IPS DF 6.9 (cell line): ENCODE data around the gene DGCR2.
"Not testable (repeated sequence)": the region's sequence is repeated elsewhere in the genome, so short reads cannot be mapped to it uniquely, and the experiment has no call there.

Experiments used
- DNase-seq: peaks from one replicate; pipeline ENCODE4 v3.0.0-alpha.2; 2013; ENCODE audit warnings: low read depth, low spot score
- H3K27ac ChIP-seq: one replicate; pipeline ENCODE4 v1.5.1; 2013; ENCODE audit warnings: low read length, control low read depth
- H3K27me3 ChIP-seq: 2 replicates; pipeline ENCODE4 v1.6.1; 2013; ENCODE audit warnings: mild to moderate bottlenecking, low read length; ENCODE audit not compliant: control insufficient read depth, insufficient read depth
- H3K36me3 ChIP-seq: 2 replicates; pipeline ENCODE4 v1.6.1; 2013; ENCODE audit warnings: low read length; ENCODE audit not compliant: control insufficient read depth, insufficient read depth
- H3K4me1 ChIP-seq: 2 replicates; pipeline ENCODE4 v1.6.1; 2013; ENCODE audit warnings: low read length; ENCODE audit not compliant: control insufficient read depth, insufficient read depth
- H3K4me3 ChIP-seq: 2 replicates; pipeline ENCODE4 v1.5.1; 2013; ENCODE audit warnings: mild to moderate bottlenecking, low read length
- H3K9me3 ChIP-seq: 2 replicates; pipeline ENCODE4 v1.6.1; 2013; ENCODE audit warnings: low read length, inconsistent platforms; ENCODE audit not compliant: control insufficient read depth, insufficient read depth
- WGBS: extraction: QIAGEN DNeasy Blood & Tissue Kit; methylation state at CpG from one replicate; pipeline ENCODE4 v1.1.7; 2013; ENCODE audit warnings: mixed read lengths, missing lambda C conversion rate; ENCODE audit not compliant: insufficient read length, insufficient coverage; 5-methylcytosine and 5-hydroxymethylcytosine counted together

The DGCR2 gene

GRCh38 chr22:19082793-19083192, 39.4 kb downstream of the DGCR2 start:
- no peaks in the 10 kb centered on the region for H3K36me3 ChIP-seq
- no peak for DNase-seq
- H3K9me3 ChIP-seq, result no peaks in the 10 kb centered on the region
- H3K4me3 ChIP-seq, result no peak overlapping the region
- no peaks in the 10 kb centered on the region for H3K27me3 ChIP-seq
- H3K4me1 ChIP-seq, result no peaks in the 10 kb centered on the region
- no peak overlapping the region for H3K27ac ChIP-seq
- no CpG with 5 or more reads among the region's 13 CpGs for WGBS

- Histone ChIP-seq H3K4me1 (no peaks in the 10 kb centered on the region), H3K9me3 (no peaks in the 10 kb centered on the region), H3K27me3 (no peaks in the 10 kb centered on the region), H3K27ac (no peak overlapping the region), H3K4me3 (no peak overlapping the region), H3K36me3 (no peaks in the 10 kb centered on the region)
- DNase-seq, result no peak
- WGBS, result no CpG with 5 or more reads among the region's 3 CpGs
Observed at GRCh38 chr22:19082101-19082500, 40.1 kb downstream of the DGCR2 start.

- Histone ChIP-seq H3K27ac (no peak overlapping the region), H3K4me3 (no peak overlapping the region), H3K9me3 (no peaks in the 10 kb centered on the region), H3K36me3 (no peaks in the 10 kb centered on the region), H3K27me3 (no peaks in the 10 kb centered on the region), H3K4me1 (no peaks in the 10 kb centered on the region)
- DNase-seq, result no peak
- WGBS, result no CpG with 5 or more reads among the region's 3 CpGs
Observed at GRCh38 chr22:19081351-19081750, 40.9 kb downstream of the DGCR2 start.

- no CpG with 5 or more reads among the region's 3 CpGs for WGBS
- Histone ChIP-seq H3K4me3 (no peak overlapping the region), H3K9me3 (no peaks in the 10 kb centered on the region), H3K27me3 (no peaks in the 10 kb centered on the region), H3K36me3 (no peaks in the 10 kb centered on the region), H3K27ac (no peak overlapping the region), H3K4me1 (no peaks in the 10 kb centered on the region)
- DNase-seq, result no peak
Observed at GRCh38 chr22:19080853-19081252, 41.4 kb downstream of the DGCR2 start.

- no CpG with 5 or more reads among the region's 4 CpGs for WGBS
- Histone ChIP-seq H3K4me3 (no peak overlapping the region), H3K27me3 (no peaks in the 10 kb centered on the region), H3K36me3 (no peaks in the 10 kb centered on the region), H3K4me1 (no peaks in the 10 kb centered on the region), H3K9me3 (no peaks in the 10 kb centered on the region), H3K27ac (no peak overlapping the region)
- DNase-seq, result no peak
Observed at GRCh38 chr22:19079691-19080090, 42.5 kb downstream of the DGCR2 start.

- no peaks in the 10 kb centered on the region for H3K36me3 ChIP-seq
- H3K4me1 ChIP-seq, result no peaks in the 10 kb centered on the region; the same call in 1 of the 2 replicates
- H3K27ac ChIP-seq, result no peak overlapping the region
- no peaks in the 10 kb centered on the region for H3K9me3 ChIP-seq
- H3K27me3 ChIP-seq, result no peaks in the 10 kb centered on the region
- 100% methylated on average over 1 of the region's 1 CpG for WGBS
- H3K4me3 ChIP-seq, result no peak overlapping the region
- no peak for DNase-seq
Observed at GRCh38 chr22:19075404-19075803, 46.8 kb downstream of the DGCR2 start.

- not testable (repeated sequence) for H3K27ac ChIP-seq, DNase-seq, H3K9me3 ChIP-seq, H3K4me1 ChIP-seq, H3K27me3 ChIP-seq, H3K4me3 ChIP-seq, H3K36me3 ChIP-seq
Observed at GRCh38 chr22:19072853-19073252, 49.4 kb downstream of the DGCR2 start.

GRCh38 chr22:19070397-19071169, 51.6 kb downstream of the DGCR2 start:
- no peak overlapping the region for H3K4me3 ChIP-seq
- no CpG with 5 or more reads among the region's 5 CpGs for WGBS
- no peak for DNase-seq
- no peak overlapping the region for H3K27ac ChIP-seq
- H3K27me3 ChIP-seq, result no peaks in the 10 kb centered on the region
- peaks cover 7% of the 10 kb centered on the region; the same call in 1 of the 2 replicates for H3K36me3 ChIP-seq
- no peaks in the 10 kb centered on the region for H3K9me3 ChIP-seq
- no peaks in the 10 kb centered on the region; the same call in 1 of the 2 replicates for H3K4me1 ChIP-seq

GRCh38 chr22:19069451-19069850, 52.8 kb downstream of the DGCR2 start:
- H3K9me3 ChIP-seq, result no peaks in the 10 kb centered on the region
- WGBS, result no CpG with 5 or more reads among the region's 3 CpGs
- H3K36me3 ChIP-seq, result peaks cover 15% of the 10 kb centered on the region
- no peaks in the 10 kb centered on the region; the same call in 1 of the 2 replicates for H3K4me1 ChIP-seq
- DNase-seq, result no peak
- H3K27me3 ChIP-seq, result no peaks in the 10 kb centered on the region
- no peak overlapping the region for H3K27ac ChIP-seq
- H3K4me3 ChIP-seq, result no peak overlapping the region

GRCh38 chr22:19068784-19069271, 53.4 kb downstream of the DGCR2 start:
- peaks cover 21% of the 10 kb centered on the region for H3K36me3 ChIP-seq
- no peaks in the 10 kb centered on the region for H3K27me3 ChIP-seq
- DNase-seq, result no peak
- H3K27ac ChIP-seq, result no peak overlapping the region
- no peaks in the 10 kb centered on the region; the same call in 1 of the 2 replicates for H3K4me1 ChIP-seq
- H3K9me3 ChIP-seq, result no peaks in the 10 kb centered on the region
- no CpG with 5 or more reads among the region's 5 CpGs for WGBS
- no peak overlapping the region; the same call in 1 of the 2 replicates for H3K4me3 ChIP-seq
